OCI-LY7 (cell line): ENCODE measurements around the gene LEFTY2. TPM values are rescaled to one million over a fixed set of nuclear protein-coding genes. Genes with fewer than 3 reads are reported as not detected.
"Not testable (repeated sequence)": the region's sequence is repeated elsewhere in the genome, so short reads cannot be mapped to it uniquely, and the experiment has no call there.

Source experiments
- BruUV-seq: library from RNA; stranded (reverse); fragments of 400-500 nt; replicated peaks from 2 replicates; lab custom pipeline; 2021; lab: Mats Ljungman, UMichigan
- CTCF ChIA-PET: fragments of 300-600 bp; sonication (Branson Sonifier 250); formaldehyde crosslinking; loops from one replicate; lab custom pipeline; 2022; ENCODE audit warnings: antibody characterized with exemption; ENCODE audit not compliant: unreplicated experiment; lab: Charles Lee
- POLR2A ChIA-PET: fragments of 300-600 bp; sonication (Branson Sonifier 250); formaldehyde crosslinking; loops from one replicate; lab custom pipeline; 2022; ENCODE audit warnings: antibody characterized with exemption; lab: Charles Lee
- DNase-seq: peaks from one replicate; pipeline ENCODE4 v3.0.0-alpha.2; 2015; ENCODE audit warnings: low spot score
- H2AFZ ChIP-seq: fragments of 200-600 bp; sonication (generic), shearing (Covaris generic); 2 replicates; pipeline ENCODE4 v1.6.1; 2014; ENCODE audit warnings: mild to moderate bottlenecking, antibody characterized with exemption, low read length, moderate library complexity
- H3K27ac ChIP-seq: fragments of 200-600 bp; sonication (generic); 2 replicates; pipeline ENCODE4 v1.5.1; 2014; ENCODE audit warnings: mixed run types, low read depth, mild to moderate bottlenecking, moderate library complexity, low read length, inconsistent platforms; ENCODE audit not compliant: poor library complexity, severe bottlenecking
- H3K36me3 ChIP-seq: fragments of 200-600 bp; sonication (generic); 2 replicates; pipeline ENCODE4 v1.6.1; 2014; ENCODE audit warnings: mild to moderate bottlenecking, antibody characterized with exemption, low read length, moderate library complexity, mixed read lengths; ENCODE audit not compliant: insufficient read depth
- H3K4me1 ChIP-seq: fragments of 200-600 bp; sonication (generic); 2 replicates; pipeline ENCODE4 v1.5.1; 2014; ENCODE audit warnings: mild to moderate bottlenecking, low read length; ENCODE audit not compliant: insufficient read depth, poor library complexity, severe bottlenecking
- H3K4me2 ChIP-seq: fragments of 200-600 bp; sonication (generic); 2 replicates; pipeline ENCODE4 v1.6.1; 2014; ENCODE audit warnings: mild to moderate bottlenecking, low read length
- H3K4me3 ChIP-seq: fragments of 200-600 bp; sonication (generic); 2 replicates; pipeline ENCODE4 v1.5.1; 2014; ENCODE audit warnings: mild to moderate bottlenecking, low read depth, low read length; ENCODE audit not compliant: poor library complexity, severe bottlenecking
- H3K79me2 ChIP-seq: fragments of 200-600 bp; sonication (generic); 2 replicates; pipeline ENCODE4 v1.6.1; 2016; ENCODE audit warnings: low read depth, mild to moderate bottlenecking, low read length, moderate library complexity, mixed read lengths; ENCODE audit not compliant: insufficient read depth
- H3K9me2 ChIP-seq: fragments of 200-600 bp; sonication (generic); 2 replicates; pipeline ENCODE4 v1.6.1; 2016; ENCODE audit warnings: mild to moderate bottlenecking, low read length, mixed read lengths; ENCODE audit not compliant: insufficient read depth
- H3K9me3 ChIP-seq: fragments of 200-600 bp; sonication (generic); 2 replicates; pipeline ENCODE4 v1.6.1; 2014; ENCODE audit warnings: mild to moderate bottlenecking, mixed run types, low read length, mixed read lengths
- H4K20me1 ChIP-seq: fragments of 200-600 bp; sonication (generic); 2 replicates; pipeline ENCODE4 v1.6.1; 2014; ENCODE audit warnings: mild to moderate bottlenecking, antibody characterized with exemption, low read length, moderate library complexity, mixed read lengths; ENCODE audit not compliant: insufficient read depth
- EZH2phosphoT487 ChIP-seq: fragments of 200-600 bp; sonication (generic); IDR thresholded peaks from 2 replicates; pipeline ENCODE4 v1.6.1; 2018; ENCODE audit warnings: low read depth, borderline replicate concordance, mild to moderate bottlenecking, mixed run types, antibody characterized with exemption, low read length, moderate library complexity, mixed read lengths
- intact Hi-C: fragments of 100-400 bp; cut with micrococcal nuclease; formaldehyde crosslinking; loops from one replicate; pipeline ENCODE4 v1.10.0; 2022; ENCODE audit not compliant: unreplicated experiment
- total RNA-seq, 2 experiments: library from RNA; depleted of rRNA in 1 of 2; stranded (reverse); fragments of >200 nt in 1 of 2; shearing (Covaris generic) in 1 of 2; gene quantifications; 2 replicates each; pipeline ENCODE4 v1.2.3, GENCODE V29; 2014 to 2022
- TF ChIP-seq, protein P1 (sequence below): fragments of 200-600 bp; sonication (generic); conservative IDR thresholded peaks from 2 replicates; pipeline ENCODE4 v1.5.1; 2014; ENCODE audit warnings: mild to moderate bottlenecking, antibody characterized with exemption, low read length, moderate library complexity, mixed read lengths

LEFTY2 gene
- total RNA-seq, 2 experiments from 2014 or later: 3.8 to 7.3 TPM

DNA sequence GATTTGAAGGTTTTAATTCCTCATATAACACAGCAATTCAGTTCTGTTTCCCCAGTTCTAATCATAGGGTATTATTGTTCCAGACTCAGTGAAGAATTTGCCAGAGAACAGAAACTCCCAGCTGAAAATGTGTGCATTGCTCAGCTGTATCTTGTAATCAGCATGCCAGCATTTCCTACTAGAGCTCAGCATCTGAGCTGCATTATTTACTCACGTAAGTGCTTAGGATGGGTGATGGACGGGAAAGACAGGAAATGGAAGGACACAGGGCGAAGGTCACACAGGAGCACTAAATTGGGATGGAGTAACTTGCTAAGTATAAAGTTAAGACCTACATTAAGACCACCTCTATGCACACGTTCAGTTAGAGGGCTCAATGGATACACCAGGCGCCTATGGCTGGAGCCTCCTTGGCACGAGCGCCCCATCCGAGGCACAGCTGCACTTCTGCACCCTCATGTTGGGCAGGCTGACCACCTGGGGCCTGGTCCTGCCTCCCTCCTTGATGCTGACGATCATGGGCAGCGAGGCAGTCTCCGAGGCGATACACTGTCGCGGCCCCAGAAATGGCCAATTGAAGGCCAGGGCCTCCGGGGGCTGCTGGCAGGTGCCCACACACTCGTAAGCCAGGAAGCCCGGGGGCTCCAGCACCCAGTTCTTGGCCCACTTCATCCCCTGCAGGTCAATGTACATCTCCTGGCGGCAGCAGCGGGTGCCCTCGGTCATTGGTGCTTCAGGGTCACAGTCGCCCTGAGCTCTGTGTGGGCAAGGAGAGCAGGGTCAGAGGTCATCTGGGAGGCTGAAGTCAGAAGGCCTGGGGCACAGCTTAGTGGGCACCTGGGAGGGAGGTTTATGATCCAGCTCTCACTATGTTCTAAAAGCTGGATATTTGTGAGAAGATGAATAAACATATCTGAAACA, 3.7 kb downstream of the LEFTY2 start:
- Histone ChIP-seq H3K36me3 (no peaks in the 10 kb centered on the region), H3K9me3 (no peaks in the 10 kb centered on the region), H2AFZ (peak overlapping the region; percentile 88), H3K79me2 (no peaks in the 10 kb centered on the region), H3K4me1 (peaks cover 44% of the 10 kb centered on the region), H3K4me3 (no peak overlapping the region), H3K27ac (peak overlapping the region; percentile 52), H3K9me2 (no peaks in the 10 kb centered on the region), H3K4me2 (peak overlapping the region; percentile 58), H4K20me1 (no peaks in the 10 kb centered on the region)
- intact Hi-C loops: no loop called here
- ChIA-PET CTCF (interaction anchor here (1.0 to 1.3 kb wide), 2 partner anchors 9 to 40 kb away, joined by 3 read pairs; no protein-coding TSS in a partner anchor), POLR2A (interaction anchor here (0.8 to 4.6 kb wide), 6 partner anchors 9 to 55 kb away, joined by 4 to 56 read pairs (median 9); partner anchors contain the start of genes PYCR2 and TMEM63A)
- TF ChIP-seq, protein P1, sequence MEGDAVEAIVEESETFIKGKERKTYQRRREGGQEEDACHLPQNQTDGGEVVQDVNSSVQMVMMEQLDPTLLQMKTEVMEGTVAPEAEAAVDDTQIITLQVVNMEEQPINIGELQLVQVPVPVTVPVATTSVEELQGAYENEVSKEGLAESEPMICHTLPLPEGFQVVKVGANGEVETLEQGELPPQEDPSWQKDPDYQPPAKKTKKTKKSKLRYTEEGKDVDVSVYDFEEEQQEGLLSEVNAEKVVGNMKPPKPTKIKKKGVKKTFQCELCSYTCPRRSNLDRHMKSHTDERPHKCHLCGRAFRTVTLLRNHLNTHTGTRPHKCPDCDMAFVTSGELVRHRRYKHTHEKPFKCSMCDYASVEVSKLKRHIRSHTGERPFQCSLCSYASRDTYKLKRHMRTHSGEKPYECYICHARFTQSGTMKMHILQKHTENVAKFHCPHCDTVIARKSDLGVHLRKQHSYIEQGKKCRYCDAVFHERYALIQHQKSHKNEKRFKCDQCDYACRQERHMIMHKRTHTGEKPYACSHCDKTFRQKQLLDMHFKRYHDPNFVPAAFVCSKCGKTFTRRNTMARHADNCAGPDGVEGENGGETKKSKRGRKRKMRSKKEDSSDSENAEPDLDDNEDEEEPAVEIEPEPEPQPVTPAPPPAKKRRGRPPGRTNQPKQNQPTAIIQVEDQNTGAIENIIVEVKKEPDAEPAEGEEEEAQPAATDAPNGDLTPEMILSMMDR: no peak
- no peak for TF ChIP-seq EZH2phosphoT487
- no TSS peak for BruUV-seq
- no peak for DNase-seq

DNA sequence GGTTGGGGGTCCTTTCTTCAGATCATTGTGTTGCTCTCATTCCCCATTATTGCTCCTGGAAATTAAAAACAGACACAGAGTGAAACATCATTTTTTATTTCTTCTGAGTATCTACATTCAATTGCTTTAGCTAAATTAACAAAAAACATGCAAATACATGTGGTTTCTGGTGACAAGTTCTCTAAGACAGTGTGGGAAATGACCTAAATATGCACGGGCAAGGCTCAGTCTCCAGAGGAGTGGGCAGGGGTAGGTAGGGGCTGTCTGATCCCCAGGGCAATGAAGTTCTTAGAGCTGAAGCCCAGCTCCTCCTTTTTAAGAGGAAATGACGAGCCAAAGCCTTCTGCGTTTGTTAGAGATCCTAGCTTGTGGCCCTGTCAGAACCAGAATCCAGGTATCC, 4.5 kb downstream of the LEFTY2 start:
- Histone ChIP-seq H3K9me2 (no peaks in the 10 kb centered on the region), H3K4me2 (peak overlapping the region; percentile 58), H3K79me2 (no peaks in the 10 kb centered on the region), H3K9me3 (no peaks in the 10 kb centered on the region), H3K27ac (peak overlapping the region; percentile 52), H3K4me1 (peaks cover 40% of the 10 kb centered on the region), H4K20me1 (no peaks in the 10 kb centered on the region), H3K36me3 (no peaks in the 10 kb centered on the region), H3K4me3 (no peak overlapping the region), H2AFZ (peak overlapping the region; percentile 88)
- BruUV-seq: no TSS peak
- POLR2A ChIA-PET: interaction anchor here (0.6 to 4.6 kb wide), 7 partner anchors 9 to 370 kb away, joined by 3 to 56 read pairs (median 9); partner anchors contain the start of genes PYCR2 and TMEM63A
- no peak for DNase-seq
- no peak for TF ChIP-seq EZH2phosphoT487
- TF ChIP-seq, protein P1: no peak
- intact Hi-C loops: no loop called here
- CTCF ChIA-PET: interaction anchor here (1.0 to 1.3 kb wide), 3 partner anchors 8 to 39 kb away, joined by 3 read pairs; no protein-coding TSS in a partner anchor

DNA sequence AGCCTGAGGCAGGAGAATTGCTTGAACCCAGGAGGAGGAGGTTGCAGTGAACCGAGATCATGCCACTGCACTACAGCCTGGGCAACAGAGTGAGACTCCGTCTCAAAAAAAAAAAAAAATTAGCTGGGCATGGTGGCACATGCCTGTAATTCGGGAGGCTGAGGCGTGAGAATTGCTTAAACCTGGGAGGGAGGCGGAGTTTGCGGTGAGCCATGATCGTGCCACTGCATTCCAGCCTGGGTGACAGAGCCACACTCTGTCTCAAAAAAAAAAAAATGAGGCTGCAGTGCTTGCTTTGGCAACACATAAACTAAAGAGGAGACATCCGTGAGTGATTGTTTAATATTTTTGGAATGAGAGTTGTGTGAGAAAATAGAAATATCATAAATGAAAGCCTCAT, 4.9 kb downstream of the LEFTY2 start:
- H2AFZ ChIP-seq: peak overlapping the region; percentile 88; the same call in 1 of the 2 replicates
- H3K9me3 ChIP-seq, H3K79me2 ChIP-seq, H3K9me2 ChIP-seq, H3K36me3 ChIP-seq, BruUV-seq, H3K4me3 ChIP-seq, intact Hi-C loops, H4K20me1 ChIP-seq, DNase-seq: not testable (repeated sequence)
- peak overlapping the region; percentile 58 for H3K4me2 ChIP-seq
- CTCF ChIA-PET: interaction anchor here (1.0 to 1.3 kb wide), 3 partner anchors 8 to 39 kb away, joined by 3 read pairs; no protein-coding TSS in a partner anchor
- POLR2A ChIA-PET: interaction anchor here (0.6 to 4.6 kb wide), 5 partner anchors 10 to 1758 kb away, joined by 3 to 56 read pairs (median 4); partner anchors contain the start of gene PYCR2
- H3K4me1 ChIP-seq: peaks cover 40% of the 10 kb centered on the region
- H3K27ac ChIP-seq: peak overlapping the region; percentile 52
